ENCODE measurements around the gene TCOF1. TPM values are rescaled to one million over a fixed set of nuclear protein-coding genes. Genes with fewer than 3 reads are reported as not detected.

The TCOF1 gene
- total RNA-seq, 2 donors from 2014 or later = 28.9 to 58.3 TPM

GRCh38 chr5:150341331-150341730 lies 16.2 kb upstream of the TCOF1 start:
- Histone ChIP-seq H3K9me3 (no peaks in the 10 kb centered on the region), H3K4me1 (replicated peaks) (no peaks in the 10 kb centered on the region), H3K27me3 (replicated peaks; ENCODE audit: insufficient read depth) (no peaks in the 10 kb centered on the region), H3K36me3 (no peaks in the 10 kb centered on the region), H3K4me3 (no peak overlapping the region), H3K27ac (no peak overlapping the region)
- intact Hi-C loops (cut with DNase I) = no loop called here
- WGBS = 78% methylated on average over 4 of the region's 4 CpGs
- TF ChIP-seq POLR2A (IDR thresholded peaks at IDR 0.05) = no peak
- TF ChIP-seq POLR2AphosphoS5 (IDR thresholded peaks at IDR 0.05) = no peak
- DNase-seq (ENCODE audit: low spot score) = no peak

DNA sequence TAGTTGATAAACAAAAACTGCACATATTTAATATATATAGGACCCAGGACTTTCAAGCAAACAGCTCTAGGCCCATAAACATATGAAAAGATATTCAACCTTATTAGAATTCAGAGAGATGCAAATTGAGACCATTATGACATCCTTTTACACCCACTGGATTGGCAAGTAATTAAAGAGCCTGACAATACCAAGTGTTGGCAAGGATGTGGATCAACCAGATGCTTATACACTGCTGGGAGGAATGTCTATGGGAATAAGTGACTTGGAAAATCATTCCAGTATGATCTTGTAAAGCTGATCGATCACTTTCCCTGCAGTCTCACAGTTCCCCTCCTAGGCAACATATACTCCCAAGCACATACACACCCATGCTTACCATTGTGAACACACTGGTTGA lies 15.5 kb upstream of the TCOF1 start:
- H3K4me1 ChIP-seq (replicated peaks) = no peaks in the 10 kb centered on the region
- H3K27me3 ChIP-seq (replicated peaks; ENCODE audit: insufficient read depth) = no peaks in the 10 kb centered on the region
- H3K36me3 ChIP-seq = no peaks in the 10 kb centered on the region
- H3K4me3 ChIP-seq = no peak overlapping the region
- H3K9me3 ChIP-seq = no peaks in the 10 kb centered on the region
- TF ChIP-seq POLR2AphosphoS5 (IDR thresholded peaks at IDR 0.05) = no peak
- TF ChIP-seq, protein P1, sequence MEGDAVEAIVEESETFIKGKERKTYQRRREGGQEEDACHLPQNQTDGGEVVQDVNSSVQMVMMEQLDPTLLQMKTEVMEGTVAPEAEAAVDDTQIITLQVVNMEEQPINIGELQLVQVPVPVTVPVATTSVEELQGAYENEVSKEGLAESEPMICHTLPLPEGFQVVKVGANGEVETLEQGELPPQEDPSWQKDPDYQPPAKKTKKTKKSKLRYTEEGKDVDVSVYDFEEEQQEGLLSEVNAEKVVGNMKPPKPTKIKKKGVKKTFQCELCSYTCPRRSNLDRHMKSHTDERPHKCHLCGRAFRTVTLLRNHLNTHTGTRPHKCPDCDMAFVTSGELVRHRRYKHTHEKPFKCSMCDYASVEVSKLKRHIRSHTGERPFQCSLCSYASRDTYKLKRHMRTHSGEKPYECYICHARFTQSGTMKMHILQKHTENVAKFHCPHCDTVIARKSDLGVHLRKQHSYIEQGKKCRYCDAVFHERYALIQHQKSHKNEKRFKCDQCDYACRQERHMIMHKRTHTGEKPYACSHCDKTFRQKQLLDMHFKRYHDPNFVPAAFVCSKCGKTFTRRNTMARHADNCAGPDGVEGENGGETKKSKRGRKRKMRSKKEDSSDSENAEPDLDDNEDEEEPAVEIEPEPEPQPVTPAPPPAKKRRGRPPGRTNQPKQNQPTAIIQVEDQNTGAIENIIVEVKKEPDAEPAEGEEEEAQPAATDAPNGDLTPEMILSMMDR (IDR thresholded peaks at IDR 0.05) = no peak
- no peak for TF ChIP-seq POLR2A (IDR thresholded peaks at IDR 0.05)
- H3K27ac ChIP-seq = no peak overlapping the region
- no peak for DNase-seq (ENCODE audit: low spot score)
- WGBS = 82% methylated on average over 1 of the region's 1 CpG
- intact Hi-C loops (cut with DNase I) = no loop called here

DNA sequence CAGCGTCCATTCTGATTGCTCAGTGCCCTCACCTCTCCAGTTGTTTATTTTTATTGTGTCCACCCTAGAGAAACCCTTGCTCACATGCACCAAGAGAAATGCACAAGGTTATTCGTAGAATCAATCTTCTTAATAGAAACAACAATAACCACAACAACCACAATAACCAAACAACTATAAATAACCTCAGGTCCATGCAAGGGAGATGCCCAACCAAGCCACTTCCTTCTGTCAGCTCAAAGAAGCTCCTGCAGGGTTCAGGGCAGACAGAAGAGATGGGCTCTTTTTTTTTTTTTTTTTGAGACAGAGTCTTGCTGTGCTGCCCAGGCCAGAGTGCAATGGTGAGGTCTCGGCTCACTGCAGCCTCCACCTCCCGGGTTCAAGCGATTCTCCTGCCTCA lies 14.9 kb upstream of the TCOF1 start:
- TF ChIP-seq POLR2A (IDR thresholded peaks at IDR 0.05) (no peak), POLR2AphosphoS5 (IDR thresholded peaks at IDR 0.05) (no peak)
- TF ChIP-seq, protein P1 (IDR thresholded peaks at IDR 0.05) = no peak
- Histone ChIP-seq H3K4me1 (replicated peaks) (no peaks in the 10 kb centered on the region), H3K27me3 (replicated peaks; ENCODE audit: insufficient read depth) (no peaks in the 10 kb centered on the region), H3K36me3 (no peaks in the 10 kb centered on the region), H3K9me3 (no peaks in the 10 kb centered on the region), H3K27ac (no peak overlapping the region), H3K4me3 (no peak overlapping the region)
- WGBS = 98% methylated on average over 5 of the region's 5 CpGs
- no peak for DNase-seq (ENCODE audit: low spot score)
- intact Hi-C loops (cut with DNase I) = no loop called here

DNA sequence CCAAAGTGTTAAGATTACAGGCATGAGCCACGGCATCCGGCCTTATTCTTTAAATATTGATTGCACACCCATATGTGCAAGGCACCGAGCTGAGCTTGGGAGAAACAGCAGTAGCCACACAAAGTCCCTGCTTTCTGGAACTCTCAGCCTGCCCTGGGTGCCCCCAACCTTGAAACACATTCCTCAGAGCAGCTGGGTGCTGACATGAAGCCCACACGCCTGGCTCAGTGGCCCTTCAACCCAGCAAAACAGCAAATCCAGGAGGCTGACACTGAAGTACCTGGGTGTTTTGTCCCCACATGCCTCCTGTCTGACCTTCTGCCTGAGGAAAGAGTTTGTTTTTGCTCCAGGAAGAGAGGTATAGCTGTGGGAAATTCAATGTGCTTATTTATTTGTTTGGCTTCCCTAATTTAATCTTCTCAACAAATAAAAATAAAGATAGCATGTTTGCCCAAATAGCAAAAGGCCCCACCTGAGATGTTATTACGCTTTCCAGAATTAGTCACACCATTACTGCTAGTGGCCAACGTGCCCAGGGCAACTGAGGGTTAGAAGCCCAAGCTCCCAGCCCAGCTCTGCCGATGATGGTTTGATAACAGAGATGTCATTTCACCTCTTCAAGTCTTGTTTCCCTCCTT lies 13.4 kb upstream of the TCOF1 start:
- TF ChIP-seq POLR2A (IDR thresholded peaks at IDR 0.05) = no peak
- TF ChIP-seq, protein P1 (IDR thresholded peaks at IDR 0.05) = no peak
- no peak for TF ChIP-seq POLR2AphosphoS5 (IDR thresholded peaks at IDR 0.05)
- no peak for DNase-seq (ENCODE audit: low spot score)
- Histone ChIP-seq H3K9me3 (no peaks in the 10 kb centered on the region), H3K27me3 (replicated peaks; ENCODE audit: insufficient read depth) (no peaks in the 10 kb centered on the region), H3K27ac (no peak overlapping the region), H3K36me3 (no peaks in the 10 kb centered on the region), H3K4me1 (replicated peaks) (no peaks in the 10 kb centered on the region), H3K4me3 (no peak overlapping the region)
- 77% methylated on average over 7 of the region's 7 CpGs for WGBS
- intact Hi-C loops (cut with DNase I) = no loop called here

- Histone ChIP-seq H3K36me3 (no peaks in the 10 kb centered on the region), H3K27ac (no peak overlapping the region), H3K9me3 (no peaks in the 10 kb centered on the region), H3K27me3 (replicated peaks; ENCODE audit: insufficient read depth) (no peaks in the 10 kb centered on the region), H3K4me3 (no peak overlapping the region), H3K4me1 (replicated peaks) (no peaks in the 10 kb centered on the region)
- 69% methylated on average over 5 of the region's 5 CpGs for WGBS
- TF ChIP-seq POLR2AphosphoS5 (IDR thresholded peaks at IDR 0.05) = no peak
- TF ChIP-seq, protein P1 (IDR thresholded peaks at IDR 0.05) = no peak
- no peak for TF ChIP-seq POLR2A (IDR thresholded peaks at IDR 0.05)
- no peak for DNase-seq (ENCODE audit: low spot score)
- intact Hi-C loops (cut with DNase I) = no loop called here
Observed at GRCh38 chr5:150345716-150346115, 11.8 kb upstream of the TCOF1 start.

All from prostate gland (tissue), 2 donors.